Kidney epithelial cell (primary cell): Measurements from ENCODE around the gene SLC7A7. TPM values are rescaled to one million over a fixed set of nuclear protein-coding genes. Genes with fewer than 3 reads are reported as not detected.
"Not testable (repeated sequence)": the region's sequence is repeated elsewhere in the genome, so short reads cannot be mapped to it uniquely, and the experiment has no call there.

Experiments
- DNase-seq: peaks from one replicate; pipeline ENCODE4 v3.0.0-alpha.2; 2010; ENCODE audit warnings: low read depth
- H3K27me3 ChIP-seq: 2 replicates; pipeline ENCODE4 v1.6.0; 2011; ENCODE audit warnings: low read length; ENCODE audit not compliant: control insufficient read depth, insufficient read depth
- H3K36me3 ChIP-seq: 2 replicates; pipeline ENCODE4 v1.5.1; 2011; ENCODE audit warnings: low read length; ENCODE audit not compliant: control insufficient read depth, insufficient read depth
- H3K4me3 ChIP-seq: 2 replicates; pipeline ENCODE4 v1.5.1; 2011; ENCODE audit warnings: low read depth, mild to moderate bottlenecking, control low read depth, low read length
- total RNA-seq: library from RNA; depleted of rRNA; stranded (reverse); fragments of >200 nt; gene quantifications from 2 replicates; pipeline ENCODE4 v1.2.3, GENCODE V29; 2015
- TF ChIP-seq, protein P1 (sequence below): IDR thresholded peaks from 2 replicates; pipeline ENCODE4 v1.5.1; 2011; ENCODE audit warnings: mild to moderate bottlenecking, moderate library complexity, low read length, control low read depth, inconsistent platforms; ENCODE audit not compliant: insufficient read depth, poor library complexity, severe bottlenecking

The SLC7A7 gene
- total RNA-seq, 1 donor from 2014 or later: 6.8 TPM

GRCh38 chr14:22852940-22853767 is 37.9 kb upstream of the SLC7A7 start:
- TF ChIP-seq, protein P1, sequence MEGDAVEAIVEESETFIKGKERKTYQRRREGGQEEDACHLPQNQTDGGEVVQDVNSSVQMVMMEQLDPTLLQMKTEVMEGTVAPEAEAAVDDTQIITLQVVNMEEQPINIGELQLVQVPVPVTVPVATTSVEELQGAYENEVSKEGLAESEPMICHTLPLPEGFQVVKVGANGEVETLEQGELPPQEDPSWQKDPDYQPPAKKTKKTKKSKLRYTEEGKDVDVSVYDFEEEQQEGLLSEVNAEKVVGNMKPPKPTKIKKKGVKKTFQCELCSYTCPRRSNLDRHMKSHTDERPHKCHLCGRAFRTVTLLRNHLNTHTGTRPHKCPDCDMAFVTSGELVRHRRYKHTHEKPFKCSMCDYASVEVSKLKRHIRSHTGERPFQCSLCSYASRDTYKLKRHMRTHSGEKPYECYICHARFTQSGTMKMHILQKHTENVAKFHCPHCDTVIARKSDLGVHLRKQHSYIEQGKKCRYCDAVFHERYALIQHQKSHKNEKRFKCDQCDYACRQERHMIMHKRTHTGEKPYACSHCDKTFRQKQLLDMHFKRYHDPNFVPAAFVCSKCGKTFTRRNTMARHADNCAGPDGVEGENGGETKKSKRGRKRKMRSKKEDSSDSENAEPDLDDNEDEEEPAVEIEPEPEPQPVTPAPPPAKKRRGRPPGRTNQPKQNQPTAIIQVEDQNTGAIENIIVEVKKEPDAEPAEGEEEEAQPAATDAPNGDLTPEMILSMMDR: peak; percentile 94
- no peak for DNase-seq

DNA sequence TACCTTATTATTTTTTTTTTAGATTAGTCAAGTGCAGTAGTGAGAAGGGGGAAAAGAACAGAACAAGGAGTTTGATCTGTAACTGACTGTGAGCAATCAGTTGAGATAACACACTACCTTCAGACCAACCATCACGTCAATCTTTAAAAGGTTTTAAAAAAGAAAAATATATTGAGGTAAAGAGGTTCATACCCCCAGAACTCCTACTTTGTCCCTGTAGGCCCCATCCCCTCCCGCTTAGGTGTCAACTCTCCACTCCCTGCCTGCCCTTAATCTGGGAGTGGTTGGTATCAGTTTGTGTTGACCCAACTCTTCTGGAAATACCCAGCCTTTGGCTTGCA is 37.3 kb upstream of the SLC7A7 start:
- no peaks in the 10 kb centered on the region for H3K27me3 ChIP-seq
- H3K4me3 ChIP-seq: no peak overlapping the region
- TF ChIP-seq, protein P1: no peak
- DNase-seq: no peak
- no peaks in the 10 kb centered on the region for H3K36me3 ChIP-seq

More at GRCh38 chr14:22852940-22853767, 37.9 kb upstream of the SLC7A7 start:
- H3K4me3 ChIP-seq: peak overlapping the region; percentile 23
- no peaks in the 10 kb centered on the region for H3K36me3 ChIP-seq
- H3K27me3 ChIP-seq: no peaks in the 10 kb centered on the region

- H3K27me3 ChIP-seq, H3K36me3 ChIP-seq: not testable (repeated sequence)
Measured at GRCh38 chr14:22852178-22852577, 36.9 kb upstream of the SLC7A7 start.

GRCh38 chr14:22850944-22851764 is 35.9 kb upstream of the SLC7A7 start:
- peak; percentile 76 for DNase-seq
- Histone ChIP-seq H3K36me3 (peaks cover 4% of the 10 kb centered on the region), H3K27me3 (no peaks in the 10 kb centered on the region), H3K4me3 (no peak overlapping the region)
- TF ChIP-seq, protein P1: no peak

More at GRCh38 chr14:22852178-22852577, 36.9 kb upstream of the SLC7A7 start:
- DNase-seq, H3K4me3 ChIP-seq: not testable (repeated sequence)

- no peaks in the 10 kb centered on the region for H3K27me3 ChIP-seq
Measured at GRCh38 chr14:22849212-22849819, 34.1 kb upstream of the SLC7A7 start.

More at GRCh38 chr14:22849212-22849819, 34.1 kb upstream of the SLC7A7 start:
- TF ChIP-seq, protein P1: no peak
- no peak for DNase-seq
- H3K36me3 ChIP-seq: peaks cover 4% of the 10 kb centered on the region
- H3K4me3 ChIP-seq: no peak overlapping the region
